Measurements from ENCODE around the gene PPP1R37. TPM values are rescaled to one million over a fixed set of nuclear protein-coding genes. Genes with fewer than 3 reads are reported as not detected.

Gene PPP1R37
- total and polyA plus RNA-seq, 2 donors (not counting 1 experiment from before 2014, with no cell fraction given), result 11.3 to 36.0 TPM

DNA sequence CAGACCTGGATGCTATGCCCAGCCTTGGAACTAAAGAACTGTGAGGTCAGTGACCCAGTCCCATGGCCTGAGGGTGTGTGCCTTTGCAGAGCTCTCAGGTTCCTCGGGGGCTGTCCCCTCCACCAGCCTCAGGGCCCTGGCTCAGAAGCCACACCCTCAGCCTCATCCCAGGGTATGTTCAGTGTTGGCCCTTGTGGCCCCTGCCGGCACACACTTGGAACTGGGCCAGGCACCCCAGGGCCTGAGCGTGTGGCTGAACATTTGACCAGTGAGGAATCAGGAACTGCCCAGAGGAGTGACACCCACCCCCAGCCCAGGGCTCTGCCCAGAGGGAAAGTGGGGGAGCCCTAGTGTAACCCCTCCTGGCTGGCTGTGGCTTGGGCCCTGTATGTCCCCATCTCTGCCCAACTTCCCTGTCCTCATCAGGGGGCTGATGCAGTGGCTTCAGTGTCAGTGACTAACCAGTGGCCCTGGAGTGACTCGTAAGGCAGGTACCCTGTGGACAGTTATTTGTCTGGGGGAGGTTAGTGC is 57.8 kb downstream of the PPP1R37 start:
- no peak overlapping the region for H3K9ac ChIP-seq (ENCODE audit: insufficient read depth, low read length)
- H3K9me3 ChIP-seq (ENCODE audit: control insufficient read depth, insufficient read depth, low read depth, low read length), result no peaks in the 10 kb centered on the region
- H2AFZ ChIP-seq (ENCODE audit: low read length), result no peak overlapping the region
- DNase-seq (ENCODE audit: low read depth in 2 of 2), result no peak
- H3K36me3 ChIP-seq (ENCODE audit: control insufficient read depth, insufficient read depth, low read length), result peaks cover 9% of the 10 kb centered on the region
- H3K27me3 ChIP-seq (ENCODE audit: control insufficient read depth, insufficient read depth, low read length), result peaks cover 6% of the 10 kb centered on the region
- H3K79me2 ChIP-seq (ENCODE audit: control insufficient read depth, insufficient read depth, low read length), result no peaks in the 10 kb centered on the region
- no peak for TF ChIP-seq EZH2 (IDR thresholded peaks at IDR 0.05; ENCODE audit: low read length, missing control alignments)
- TF ChIP-seq, protein P1, sequence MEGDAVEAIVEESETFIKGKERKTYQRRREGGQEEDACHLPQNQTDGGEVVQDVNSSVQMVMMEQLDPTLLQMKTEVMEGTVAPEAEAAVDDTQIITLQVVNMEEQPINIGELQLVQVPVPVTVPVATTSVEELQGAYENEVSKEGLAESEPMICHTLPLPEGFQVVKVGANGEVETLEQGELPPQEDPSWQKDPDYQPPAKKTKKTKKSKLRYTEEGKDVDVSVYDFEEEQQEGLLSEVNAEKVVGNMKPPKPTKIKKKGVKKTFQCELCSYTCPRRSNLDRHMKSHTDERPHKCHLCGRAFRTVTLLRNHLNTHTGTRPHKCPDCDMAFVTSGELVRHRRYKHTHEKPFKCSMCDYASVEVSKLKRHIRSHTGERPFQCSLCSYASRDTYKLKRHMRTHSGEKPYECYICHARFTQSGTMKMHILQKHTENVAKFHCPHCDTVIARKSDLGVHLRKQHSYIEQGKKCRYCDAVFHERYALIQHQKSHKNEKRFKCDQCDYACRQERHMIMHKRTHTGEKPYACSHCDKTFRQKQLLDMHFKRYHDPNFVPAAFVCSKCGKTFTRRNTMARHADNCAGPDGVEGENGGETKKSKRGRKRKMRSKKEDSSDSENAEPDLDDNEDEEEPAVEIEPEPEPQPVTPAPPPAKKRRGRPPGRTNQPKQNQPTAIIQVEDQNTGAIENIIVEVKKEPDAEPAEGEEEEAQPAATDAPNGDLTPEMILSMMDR (conservative IDR thresholded peaks at IDR 0.05 in 1 of 2, IDR thresholded peaks at IDR 0.05 in 1 of 2; ENCODE audit: low read depth in 1 of 2, low read length in 2 of 2), result no peak
- no peaks in the 10 kb centered on the region for H4K20me1 ChIP-seq (ENCODE audit: control insufficient read depth, extremely low read depth, insufficient read depth, low read length)
- peaks cover 12% of the 10 kb centered on the region for H3K4me1 ChIP-seq (ENCODE audit: control insufficient read depth, extremely low read depth, insufficient read depth, low read length)
- no peak overlapping the region for H3K4me3 ChIP-seq (replicated peaks in 1 of 4; ENCODE audit: control extremely low read depth in 1 of 4, insufficient read depth in 1 of 4, low read depth in 3 of 4, low read length in 4 of 4)
- H3K4me2 ChIP-seq (ENCODE audit: extremely low read depth, insufficient read depth, low read length), result no peak overlapping the region
- H3K27ac ChIP-seq (ENCODE audit: insufficient read depth, low read length), result no peak overlapping the region

DNA sequence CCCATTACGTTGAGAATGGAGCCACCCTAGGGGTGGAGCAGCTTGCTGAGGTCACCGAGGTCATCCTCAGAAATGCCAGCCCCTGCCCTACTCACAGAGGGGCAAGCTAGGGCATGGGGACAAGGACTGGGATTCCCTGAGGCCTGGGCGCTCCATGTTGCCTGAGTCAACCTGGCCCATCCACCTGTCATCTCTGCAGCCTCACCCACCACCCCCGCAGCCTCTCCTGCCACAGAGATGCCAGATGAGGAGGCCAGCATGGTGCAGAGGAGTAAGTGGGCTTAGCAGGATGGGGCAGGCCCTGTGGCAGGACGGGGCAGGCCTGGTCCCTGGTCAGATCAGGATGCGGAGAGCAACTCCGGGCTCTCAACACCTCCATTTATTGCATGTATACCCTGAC is 58.3 kb downstream of the PPP1R37 start:
- H4K20me1 ChIP-seq (ENCODE audit: control insufficient read depth, extremely low read depth, insufficient read depth, low read length), result no peaks in the 10 kb centered on the region
- H3K27me3 ChIP-seq (ENCODE audit: control insufficient read depth, insufficient read depth, low read length), result peaks cover 8% of the 10 kb centered on the region
- no peak overlapping the region for H2AFZ ChIP-seq (ENCODE audit: low read length)
- H3K9me3 ChIP-seq (ENCODE audit: control insufficient read depth, insufficient read depth, low read depth, low read length), result no peaks in the 10 kb centered on the region
- TF ChIP-seq, protein P1 (conservative IDR thresholded peaks at IDR 0.05 in 1 of 2, IDR thresholded peaks at IDR 0.05 in 1 of 2; ENCODE audit: low read depth in 1 of 2, low read length in 2 of 2), result no peak
- TF ChIP-seq EZH2 (IDR thresholded peaks at IDR 0.05; ENCODE audit: low read length, missing control alignments), result no peak
- no peaks in the 10 kb centered on the region for H3K79me2 ChIP-seq (ENCODE audit: control insufficient read depth, insufficient read depth, low read length)
- H3K9ac ChIP-seq (ENCODE audit: insufficient read depth, low read length), result no peak overlapping the region
- no peak overlapping the region for H3K27ac ChIP-seq (ENCODE audit: insufficient read depth, low read length)
- H3K4me3 ChIP-seq (replicated peaks in 1 of 4; ENCODE audit: control extremely low read depth in 1 of 4, insufficient read depth in 1 of 4, low read depth in 3 of 4, low read length in 4 of 4), result no peak overlapping the region
- H3K4me2 ChIP-seq (ENCODE audit: extremely low read depth, insufficient read depth, low read length), result no peak overlapping the region
- no peak for DNase-seq (ENCODE audit: low read depth in 2 of 2)
- peaks cover 8% of the 10 kb centered on the region for H3K36me3 ChIP-seq (ENCODE audit: control insufficient read depth, insufficient read depth, low read length)
- peaks cover 12% of the 10 kb centered on the region for H3K4me1 ChIP-seq (ENCODE audit: control insufficient read depth, extremely low read depth, insufficient read depth, low read length)

DNA sequence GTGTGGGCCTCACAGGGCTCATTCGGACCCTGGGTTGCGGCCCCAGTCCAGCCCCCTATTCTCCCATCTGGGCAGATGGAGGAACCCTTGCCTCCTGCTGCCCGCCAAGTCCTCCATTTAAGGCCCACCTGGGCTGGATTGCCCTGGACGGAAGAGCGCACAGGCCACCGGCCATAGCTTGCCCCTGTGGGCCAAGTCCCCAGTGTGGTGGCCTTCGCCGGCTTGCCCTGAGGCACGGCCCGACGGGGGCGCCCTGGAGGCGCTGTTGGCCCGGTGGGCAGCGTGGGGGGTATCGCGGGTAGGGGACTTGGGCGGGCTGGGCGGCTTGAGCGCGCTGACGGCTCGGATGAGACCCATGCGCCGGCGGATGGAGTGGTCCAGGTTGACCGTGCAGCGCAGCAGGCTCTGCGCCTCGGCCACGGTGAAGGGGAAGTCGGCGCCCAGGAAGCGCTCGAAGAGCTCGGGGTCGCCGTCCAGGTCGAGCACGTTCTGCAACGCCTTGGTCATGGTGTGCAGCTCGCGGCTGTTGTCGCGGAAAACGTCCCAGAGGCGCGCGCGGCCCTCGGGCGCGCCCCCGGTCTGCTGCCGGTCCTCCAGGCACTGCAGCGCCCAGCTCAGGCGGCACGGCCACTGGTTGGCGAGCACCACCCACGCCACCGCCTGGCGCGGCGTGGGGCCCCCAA is 59.0 kb downstream of the PPP1R37 start:
- Histone ChIP-seq H4K20me1 (ENCODE audit: control insufficient read depth, extremely low read depth, insufficient read depth, low read length) (no peaks in the 10 kb centered on the region), H3K4me1 (ENCODE audit: control insufficient read depth, extremely low read depth, insufficient read depth, low read length) (peaks cover 12% of the 10 kb centered on the region), H3K9ac (ENCODE audit: insufficient read depth, low read length) (no peak overlapping the region), H3K79me2 (ENCODE audit: control insufficient read depth, insufficient read depth, low read length) (no peaks in the 10 kb centered on the region), H3K36me3 (ENCODE audit: control insufficient read depth, insufficient read depth, low read length) (peaks cover 7% of the 10 kb centered on the region), H3K27me3 (ENCODE audit: control insufficient read depth, insufficient read depth, low read length) (peaks cover 9% of the 10 kb centered on the region), H3K4me2 (ENCODE audit: extremely low read depth, insufficient read depth, low read length) (peak overlapping the region; percentile 25), H2AFZ (ENCODE audit: low read length) (no peak overlapping the region), H3K27ac (ENCODE audit: insufficient read depth, low read length) (no peak overlapping the region), H3K4me3 (replicated peaks in 1 of 4; ENCODE audit: control extremely low read depth in 1 of 4, insufficient read depth in 1 of 4, low read depth in 3 of 4, low read length in 4 of 4) (no peak overlapping the region), H3K9me3 (ENCODE audit: control insufficient read depth, insufficient read depth, low read depth, low read length) (no peaks in the 10 kb centered on the region)
- TF ChIP-seq, protein P1 (conservative IDR thresholded peaks at IDR 0.05 in 1 of 2, IDR thresholded peaks at IDR 0.05 in 1 of 2; ENCODE audit: low read depth in 1 of 2, low read length in 2 of 2), result no peak
- no peak for TF ChIP-seq EZH2 (IDR thresholded peaks at IDR 0.05; ENCODE audit: low read length, missing control alignments)
- DNase-seq (ENCODE audit: low read depth in 2 of 2), result no peak

All from fibroblast of lung (primary cell).